Measurements from ENCODE around the gene WNK4. TPM values are rescaled to one million over a fixed set of nuclear protein-coding genes. Genes with fewer than 3 reads are reported as not detected.
"Not testable (repeated sequence)": the region's sequence is repeated elsewhere in the genome, so short reads cannot be mapped to it uniquely, and the experiment has no call there.

Gene WNK4
- total RNA-seq: 0.67 and 0.96 TPM in 2 replicates

- Histone ChIP-seq H3K36me3 (ENCODE audit: control insufficient read depth, insufficient read depth, low read length) (peaks cover 3% of the 10 kb centered on the region), H3K4me3 (ENCODE audit: low read depth, low read length) (peak within 1 kb of the TSS; percentile 57), H3K27me3 (ENCODE audit: control insufficient read depth, insufficient read depth, low read length) (peaks cover 2% of the 10 kb centered on the region)
- DNase-seq (ENCODE audit: low read depth): no peak
- no peak for TF ChIP-seq CTCF (IDR thresholded peaks at IDR 0.05; ENCODE audit: insufficient read depth, low read length, poor library complexity, severe bottlenecking)
These were observed at the start of gene WNK4 for GRCh38 chr17:42779936-42780850. WNK4 (plus strand) TSS chr17:42780610; CDS start chr17:42780699, 89 bp downstream.

GRCh38 chr17:42740699-42741098 is 39.7 kb upstream of the WNK4 start:
- TF ChIP-seq CTCF (IDR thresholded peaks at IDR 0.05; ENCODE audit: insufficient read depth, low read length, poor library complexity, severe bottlenecking): no peak
- no peaks in the 10 kb centered on the region for H3K27me3 ChIP-seq (ENCODE audit: control insufficient read depth, insufficient read depth, low read length)
- H3K4me3 ChIP-seq (ENCODE audit: low read depth, low read length): no peak overlapping the region
- no peaks in the 10 kb centered on the region for H3K36me3 ChIP-seq (ENCODE audit: control insufficient read depth, insufficient read depth, low read length)
- no peak for DNase-seq (ENCODE audit: low read depth)

GRCh38 chr17:42742916-42743315 is 37.5 kb upstream of the WNK4 start:
- not testable (repeated sequence) for H3K4me3 ChIP-seq (ENCODE audit: low read depth, low read length); H3K36me3 ChIP-seq (ENCODE audit: control insufficient read depth, insufficient read depth, low read length); H3K27me3 ChIP-seq (ENCODE audit: control insufficient read depth, insufficient read depth, low read length); DNase-seq (ENCODE audit: low read depth)

- Histone ChIP-seq H3K27me3 (ENCODE audit: control insufficient read depth, insufficient read depth, low read length) (no peaks in the 10 kb centered on the region), H3K36me3 (ENCODE audit: control insufficient read depth, insufficient read depth, low read length) (no peaks in the 10 kb centered on the region), H3K4me3 (ENCODE audit: low read depth, low read length) (peak overlapping the region; percentile 67)
- peak; percentile 4 for TF ChIP-seq CTCF (IDR thresholded peaks at IDR 0.05; ENCODE audit: insufficient read depth, low read length, poor library complexity, severe bottlenecking)
- peak; percentile 4 for DNase-seq (ENCODE audit: low read depth)
These were observed 36.7 kb upstream of the WNK4 start for GRCh38 chr17:42743595-42744282.

GRCh38 chr17:42744283-42744805 is 36.1 kb upstream of the WNK4 start:
- Histone ChIP-seq H3K36me3 (ENCODE audit: control insufficient read depth, insufficient read depth, low read length) (no peaks in the 10 kb centered on the region), H3K4me3 (ENCODE audit: low read depth, low read length) (peak overlapping the region; percentile 67), H3K27me3 (ENCODE audit: control insufficient read depth, insufficient read depth, low read length) (no peaks in the 10 kb centered on the region)
- DNase-seq (ENCODE audit: low read depth): peak; percentile 28
- TF ChIP-seq CTCF (IDR thresholded peaks at IDR 0.05; ENCODE audit: insufficient read depth, low read length, poor library complexity, severe bottlenecking): no peak

All from kidney epithelial cell (primary cell).